ENCODE data around the gene UBE3C. TPM values are rescaled to one million over a fixed set of nuclear protein-coding genes. Genes with fewer than 3 reads are reported as not detected.

The UBE3C gene
- total RNA-seq, 1 experiment from 2014 or later = 131 TPM

Other genes with a start within 250 kb of the UBE3C start
- gene LMBR1, start 245.7 kb upstream of the UBE3C start, total RNA-seq (2014; rRNA removed) = 45.5 and 52.0 TPM in 2 replicates
- 13.7 and 17.4 TPM in 2 replicates for gene NOM1, start 189.2 kb upstream of the UBE3C start, total RNA-seq (2014; rRNA removed)
- gene MNX1, start 128.3 kb upstream of the UBE3C start, total RNA-seq (2014; rRNA removed) = not detected in 2 replicates
- gene DNAJB6, start 198.1 kb downstream of the UBE3C start, total RNA-seq (2014; rRNA removed) = 151 and 152 TPM in 2 replicates

All from LHCN-M2 (cell line).